SK-N-DZ (cell line): ENCODE measurements around the gene CHRNG.
"Not testable (repeated sequence)": the region's sequence is repeated elsewhere in the genome, so short reads cannot be mapped to it uniquely, and the experiment has no call there.

Source experiments
- DNase-seq: peaks from one replicate; pipeline ENCODE4 v3.0.0-alpha.2; 2015; ENCODE audit warnings: low spot score

Gene CHRNG

DNA sequence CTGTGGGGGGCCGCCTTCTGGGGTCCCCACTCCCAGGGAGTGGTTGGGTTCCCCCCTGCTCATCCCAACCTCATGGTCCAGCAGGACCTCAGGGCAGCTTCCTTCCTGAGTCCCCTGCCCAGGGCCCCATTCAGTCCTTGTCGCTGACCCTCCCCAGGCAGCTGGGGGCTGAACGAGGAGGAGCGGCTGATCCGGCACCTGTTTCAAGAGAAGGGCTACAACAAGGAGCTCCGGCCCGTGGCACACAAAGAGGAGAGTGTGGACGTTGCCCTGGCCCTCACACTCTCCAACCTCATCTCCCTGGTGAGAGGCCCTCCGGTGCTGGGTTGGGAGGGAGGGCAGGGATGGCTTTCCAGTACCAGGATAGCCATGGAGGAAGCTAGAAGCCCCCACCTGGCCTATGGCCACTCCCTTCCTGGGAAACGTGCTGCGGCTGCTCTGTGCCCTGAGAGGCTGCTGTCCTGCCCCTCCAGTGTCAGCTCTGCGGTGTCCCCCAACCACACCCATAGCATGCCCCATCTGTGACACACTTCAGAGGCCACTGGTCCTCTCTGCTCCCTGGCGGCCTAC lies 13.0 kb upstream of the CHRNG start:
- DNase-seq = no peak

DNA sequence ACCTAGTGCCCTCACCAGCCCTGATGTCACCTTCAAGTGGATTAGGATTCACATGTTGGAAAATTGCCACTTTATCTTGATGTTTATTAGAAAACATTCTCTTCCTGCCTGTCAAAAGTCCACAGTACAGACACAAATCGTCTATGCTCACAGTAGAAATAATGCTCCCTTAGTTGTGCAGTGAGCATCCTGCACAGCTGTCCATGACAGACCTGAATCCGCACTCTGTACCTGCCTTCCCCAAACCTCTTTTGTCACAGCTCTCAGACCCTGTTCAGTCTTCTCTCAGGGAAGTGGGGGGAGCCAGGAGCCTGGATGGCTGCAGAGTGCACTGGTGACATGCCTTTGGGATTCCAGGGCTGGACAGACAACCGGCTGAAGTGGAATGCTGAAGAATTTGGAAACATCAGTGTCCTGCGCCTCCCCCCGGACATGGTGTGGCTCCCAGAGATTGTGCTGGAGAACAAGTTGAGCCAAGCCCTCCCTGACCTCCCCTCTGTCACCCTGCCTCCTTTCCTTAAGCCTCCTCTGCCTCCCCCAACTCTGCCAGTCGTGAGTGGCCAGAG lies 11.5 kb upstream of the CHRNG start:
- DNase-seq = no peak

DNA sequence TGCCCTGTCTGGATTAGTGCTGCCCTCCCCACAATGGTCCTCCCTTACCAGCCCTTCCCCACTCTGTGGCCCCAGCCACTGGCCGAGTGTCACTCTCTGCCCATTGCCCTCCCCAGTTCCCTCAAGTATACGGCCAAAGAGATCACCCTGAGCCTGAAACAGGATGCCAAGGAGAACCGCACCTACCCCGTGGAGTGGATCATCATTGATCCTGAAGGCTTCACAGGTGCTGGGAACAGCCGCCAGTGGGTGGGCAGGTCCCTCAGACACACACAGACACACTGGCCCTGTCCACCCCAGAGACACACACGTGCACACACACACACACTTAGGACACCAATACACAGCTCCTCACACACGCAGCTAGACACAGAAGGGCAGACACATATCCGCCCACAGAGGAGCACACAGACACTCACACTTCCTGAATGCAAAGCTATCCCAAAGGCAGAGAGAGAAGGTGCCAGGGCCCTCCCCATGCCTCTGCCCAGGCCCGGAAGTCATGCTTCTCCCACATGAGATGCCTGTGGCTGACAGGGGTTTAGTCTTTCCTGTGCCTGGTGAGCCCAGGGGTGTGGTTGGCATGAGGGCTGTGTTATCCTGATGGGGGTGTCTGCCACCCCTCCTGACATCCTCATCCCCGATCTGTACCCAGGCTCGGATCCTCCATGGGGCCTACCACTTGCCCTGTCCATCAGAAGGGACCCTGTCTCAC lies 10.6 kb upstream of the CHRNG start:
- no peak for DNase-seq

DNA sequence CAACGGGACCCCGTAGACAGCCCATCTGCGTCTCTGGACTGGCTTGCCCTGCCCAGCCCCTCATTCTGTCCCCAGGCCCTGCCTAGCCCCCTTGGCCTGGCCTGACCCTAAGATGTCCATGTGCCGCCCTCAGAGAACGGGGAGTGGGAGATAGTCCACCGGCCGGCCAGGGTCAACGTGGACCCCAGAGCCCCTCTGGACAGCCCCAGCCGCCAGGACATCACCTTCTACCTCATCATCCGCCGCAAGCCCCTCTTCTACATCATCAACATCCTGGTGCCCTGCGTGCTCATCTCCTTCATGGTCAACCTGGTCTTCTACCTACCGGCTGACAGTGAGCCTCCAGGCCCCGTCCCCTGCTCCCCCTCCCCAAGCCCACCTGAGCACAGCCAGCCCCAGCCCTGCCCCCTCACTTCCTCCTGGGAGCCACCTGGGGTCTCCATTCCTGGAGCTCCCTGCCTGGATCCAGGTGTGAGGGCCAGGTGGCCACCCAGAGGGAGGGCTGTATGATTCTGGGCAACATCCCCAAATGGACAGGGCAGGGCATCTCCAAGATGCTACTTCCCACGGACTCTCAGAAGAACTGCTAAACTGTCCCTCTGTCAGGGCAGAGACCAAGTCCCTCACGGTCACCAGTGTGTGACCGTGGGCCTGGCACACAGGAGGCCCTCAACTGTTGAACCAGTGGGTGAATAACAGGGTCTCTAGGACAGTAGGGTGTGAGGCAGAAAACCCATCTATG lies 9.5 kb upstream of the CHRNG start:
- DNase-seq = no peak

DNA sequence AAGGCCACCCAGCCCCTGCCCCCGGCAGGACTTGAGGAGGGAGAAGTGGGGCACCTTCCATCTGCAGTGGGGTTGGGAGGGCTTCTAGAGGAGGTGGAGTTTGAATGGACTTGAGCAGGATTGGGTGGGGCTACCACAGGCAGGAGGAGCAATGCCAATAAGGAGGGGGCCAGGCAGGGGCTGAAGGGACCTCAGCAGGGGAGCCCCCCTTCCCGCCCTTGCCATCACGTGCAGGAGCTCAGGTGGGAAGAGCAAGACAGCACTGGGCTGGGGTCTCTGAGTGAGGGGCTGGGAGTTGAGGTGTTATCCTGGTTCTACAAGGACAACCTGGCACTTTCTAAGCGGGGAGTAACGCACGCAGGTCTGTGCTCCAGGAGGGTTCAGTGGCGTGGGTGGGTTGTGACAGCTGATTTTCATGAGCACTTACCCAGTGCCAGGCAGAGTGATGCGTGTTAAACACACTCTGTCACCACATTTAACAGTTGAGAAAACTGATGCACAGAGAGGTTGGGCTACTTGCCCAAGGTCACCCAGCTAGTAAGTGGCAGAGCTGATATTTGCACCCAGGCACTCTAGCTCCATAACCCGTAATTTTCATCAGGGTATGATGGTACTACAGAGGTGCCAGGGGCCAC lies 8.7 kb upstream of the CHRNG start:
- DNase-seq = no peak

DNA sequence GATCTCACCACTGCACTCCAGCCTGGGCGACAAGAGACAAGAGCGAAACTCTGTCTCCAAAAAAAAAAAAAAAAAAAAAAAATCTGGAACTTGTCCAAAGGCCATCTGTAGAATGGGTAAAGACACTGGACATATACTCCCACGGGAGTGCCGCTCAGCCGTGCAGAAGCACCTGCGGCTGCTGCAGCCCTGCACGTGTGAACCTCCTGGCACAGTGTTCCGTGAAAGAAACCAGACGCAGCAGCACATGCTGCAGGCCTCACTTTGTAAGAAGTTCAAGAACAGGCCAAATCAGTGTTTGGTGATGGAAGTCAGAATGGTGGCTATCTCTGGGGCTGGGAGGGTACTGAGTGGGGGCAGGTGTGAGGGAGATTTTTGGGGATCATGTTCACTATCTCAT lies 7.1 kb upstream of the CHRNG start:
- peak; percentile 82 for DNase-seq

DNA sequence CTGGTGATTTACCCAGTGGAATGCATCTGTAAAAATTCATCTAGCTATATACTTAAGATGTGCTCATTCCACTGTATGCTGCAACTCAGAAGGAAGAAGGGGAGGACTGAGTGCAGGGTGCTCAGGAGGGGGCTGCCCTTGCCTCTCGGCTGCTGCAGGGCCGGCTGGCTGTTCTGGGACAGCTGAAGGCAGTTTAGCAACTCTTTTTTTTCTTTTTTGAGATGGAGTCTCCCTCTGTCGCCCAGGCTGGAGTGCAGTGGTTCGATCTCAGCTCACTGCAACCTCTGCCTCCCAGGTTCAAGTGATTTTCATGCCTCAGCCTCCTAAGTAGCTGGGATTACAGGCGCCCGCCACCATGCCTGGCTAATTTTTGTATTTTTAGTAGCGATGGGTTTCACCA lies 6.7 kb upstream of the CHRNG start:
- not testable (repeated sequence) for DNase-seq

DNA sequence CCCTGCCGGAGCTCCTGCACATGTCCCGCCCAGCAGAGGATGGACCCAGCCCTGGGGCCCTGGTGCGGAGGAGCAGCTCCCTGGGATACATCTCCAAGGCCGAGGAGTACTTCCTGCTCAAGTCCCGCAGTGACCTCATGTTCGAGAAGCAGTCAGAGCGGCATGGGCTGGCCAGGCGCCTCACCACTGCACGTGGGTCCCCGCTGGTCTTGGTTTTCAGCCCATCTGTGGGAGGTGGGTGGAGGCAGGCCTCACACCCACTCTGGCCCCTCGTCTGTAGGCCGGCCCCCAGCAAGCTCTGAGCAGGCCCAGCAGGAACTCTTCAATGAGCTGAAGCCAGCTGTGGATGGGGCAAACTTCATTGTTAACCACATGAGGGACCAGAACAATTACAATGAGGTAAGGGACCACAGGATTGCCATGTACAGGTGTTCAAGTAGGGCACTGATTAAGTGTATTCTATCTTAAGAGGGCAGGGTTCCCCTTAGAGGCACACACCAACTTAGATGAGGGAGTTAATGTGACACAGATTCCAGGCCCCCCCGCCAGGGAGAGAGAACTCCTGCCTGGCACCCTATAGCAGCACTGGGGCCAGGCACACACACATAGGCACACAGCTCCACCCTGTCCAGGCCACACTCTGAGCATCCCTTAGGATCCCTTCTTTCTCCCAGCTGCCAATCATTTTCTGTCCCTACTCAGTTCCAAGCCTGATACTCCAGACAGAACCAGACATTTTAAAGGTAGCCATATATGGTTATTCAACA lies 5.4 kb upstream of the CHRNG start:
- DNase-seq = no peak

DNA sequence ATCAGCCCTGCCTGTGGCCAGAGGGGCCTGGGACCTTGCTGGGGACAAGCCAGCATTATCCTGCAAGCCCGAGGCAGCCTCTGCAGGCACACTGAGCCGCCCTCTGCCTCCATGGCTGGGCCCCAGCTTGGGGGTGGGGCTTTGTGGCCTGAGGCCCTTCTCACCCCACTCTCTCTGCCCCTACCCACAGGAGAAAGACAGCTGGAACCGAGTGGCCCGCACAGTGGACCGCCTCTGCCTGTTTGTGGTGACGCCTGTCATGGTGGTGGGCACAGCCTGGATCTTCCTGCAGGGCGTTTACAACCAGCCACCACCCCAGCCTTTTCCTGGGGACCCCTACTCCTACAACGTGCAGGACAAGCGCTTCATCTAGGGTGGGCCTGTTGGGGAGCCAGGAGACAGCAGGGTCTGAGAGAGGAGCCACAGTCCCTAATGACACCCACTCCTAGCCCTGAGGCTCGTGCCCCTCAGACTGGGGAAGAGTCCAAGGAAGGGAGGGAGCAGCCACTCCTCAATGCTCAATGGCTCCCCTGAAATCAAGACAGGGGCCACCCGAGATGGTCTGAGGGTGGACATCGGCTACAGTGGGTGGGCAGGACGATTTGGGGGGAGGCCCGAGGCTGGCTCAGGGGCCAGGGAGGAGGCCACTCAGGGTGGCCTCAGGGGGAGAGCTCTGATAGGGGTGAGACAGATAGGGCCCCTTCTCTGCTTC lies 4.4 kb upstream of the CHRNG start:
- DNase-seq = no peak

DNA sequence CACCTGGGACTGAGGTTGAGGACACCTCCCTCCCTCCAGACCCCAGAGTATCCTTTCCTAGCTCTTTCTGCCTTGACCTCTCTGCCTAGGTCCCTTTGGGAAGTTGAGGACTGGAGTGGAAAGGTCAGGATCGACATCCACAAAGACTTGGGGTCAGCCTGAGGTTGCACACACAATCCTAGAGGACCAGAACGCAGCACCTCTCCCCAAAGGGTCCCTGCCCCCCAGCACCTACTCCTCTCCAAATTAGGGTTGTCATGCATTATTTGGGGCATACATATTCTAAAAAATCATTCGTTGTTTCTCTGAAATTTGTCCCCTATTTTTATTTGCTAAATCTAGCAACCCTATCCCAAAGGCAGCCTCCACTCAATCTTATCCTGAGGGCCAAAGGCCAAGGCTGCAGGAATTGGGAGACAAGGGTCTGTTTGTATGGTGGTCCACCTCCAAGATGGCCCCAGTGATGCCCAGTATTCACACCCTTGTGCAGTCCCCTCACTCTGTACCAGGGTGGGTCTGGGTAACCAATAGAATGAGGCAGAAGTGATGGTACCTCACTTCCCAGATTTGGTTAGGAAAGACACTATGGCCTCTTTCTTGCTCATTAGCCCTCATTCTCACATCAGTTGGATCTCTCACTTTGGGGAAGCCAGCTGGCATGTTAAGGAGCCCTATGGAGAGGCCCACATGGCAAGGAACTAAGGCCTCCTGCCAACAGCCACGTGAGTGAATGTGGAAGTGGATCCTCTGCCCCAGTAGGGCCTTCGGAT lies 3.5 kb upstream of the CHRNG start:
- DNase-seq = no peak

DNA sequence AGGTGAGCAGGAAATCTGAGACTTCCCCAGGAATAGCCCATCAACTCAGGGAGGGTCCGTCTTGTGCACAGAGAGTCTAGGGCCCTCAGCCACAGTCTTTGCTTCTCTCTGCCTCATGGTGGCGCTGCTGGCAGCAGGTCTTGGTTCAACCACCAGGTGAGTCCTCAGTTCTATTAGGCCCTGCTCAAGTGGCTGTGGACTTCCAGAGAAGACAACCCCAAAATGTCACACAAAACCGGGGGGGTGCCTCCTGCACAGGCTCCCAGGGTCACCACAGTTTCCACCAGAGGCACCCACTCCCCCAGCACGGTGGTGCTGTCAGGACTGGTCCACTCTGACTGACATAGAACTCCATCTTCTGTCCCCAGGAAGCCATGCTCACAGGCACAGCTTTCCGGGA lies 2.4 kb upstream of the CHRNG start:
- DNase-seq = no peak

DNA sequence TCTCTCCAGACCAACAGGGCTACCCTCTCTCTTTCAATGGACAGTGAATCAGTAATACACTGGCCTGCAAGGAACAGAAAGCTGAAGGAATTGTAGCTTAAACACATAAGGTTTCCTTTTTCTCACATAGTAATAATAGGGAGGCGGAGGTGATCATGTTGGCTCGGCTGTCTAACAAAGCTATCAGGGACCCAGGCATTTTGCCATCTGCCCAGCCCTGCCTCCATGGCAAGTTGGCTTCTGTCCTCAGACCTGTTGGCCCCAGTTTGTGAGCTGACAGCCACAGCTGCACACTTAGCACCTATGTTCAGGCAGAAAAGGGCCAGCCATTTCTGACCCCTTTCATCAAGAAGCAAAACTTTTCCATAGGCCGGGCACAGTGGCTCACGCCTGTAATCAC lies 2.0 kb upstream of the CHRNG start:
- no peak for DNase-seq

DNA sequence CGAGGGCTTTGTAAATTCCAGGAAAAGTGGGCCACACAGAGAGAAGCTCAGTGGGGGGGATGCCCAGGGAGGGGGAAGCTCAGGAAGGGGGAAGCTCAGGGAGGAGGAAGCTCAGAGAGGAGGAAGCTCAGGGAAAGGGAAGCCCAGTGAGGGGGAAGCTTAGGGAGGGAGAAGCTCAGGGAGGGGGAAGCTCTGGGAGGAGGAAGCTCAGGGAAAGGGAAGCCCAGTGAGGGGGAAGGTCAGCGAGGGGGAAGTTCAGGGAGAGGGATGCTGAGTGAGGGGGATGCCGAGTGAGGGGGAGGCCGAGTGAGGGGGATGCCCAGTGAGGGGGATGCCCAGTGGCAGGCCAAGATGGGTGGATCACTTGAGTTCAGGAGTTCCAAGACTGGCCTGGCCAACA lies 821 bp upstream of the CHRNG start:
- no peak for DNase-seq

DNA sequence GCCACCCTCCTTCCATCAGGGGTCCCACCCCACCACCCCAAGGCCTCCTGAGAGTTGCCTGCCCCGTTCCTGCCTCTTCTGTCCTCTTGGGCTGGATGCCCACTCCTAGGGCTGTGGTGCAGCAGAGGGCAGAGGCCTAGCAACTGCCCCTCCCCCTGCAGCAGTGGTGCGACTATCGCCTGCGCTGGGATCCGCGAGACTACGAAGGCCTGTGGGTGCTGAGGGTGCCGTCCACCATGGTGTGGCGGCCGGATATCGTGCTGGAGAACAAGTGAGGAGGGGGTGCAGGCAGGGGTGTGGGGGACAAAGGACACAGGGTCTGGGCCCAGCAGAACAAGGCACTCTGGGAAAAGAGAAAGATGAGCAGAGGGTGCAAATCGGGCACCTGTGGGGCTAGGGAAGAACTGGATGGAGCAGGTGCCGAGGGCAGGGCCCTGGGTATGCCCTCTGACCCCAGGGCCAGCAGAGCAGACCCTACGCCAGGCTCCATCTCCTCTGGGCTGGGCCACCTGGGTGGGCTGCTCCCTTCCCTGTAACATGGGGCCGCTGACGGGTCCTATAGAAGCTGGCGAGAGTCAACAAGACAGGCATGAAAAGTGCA lies 1.0 kb downstream of the CHRNG start:
- DNase-seq = no peak

DNA sequence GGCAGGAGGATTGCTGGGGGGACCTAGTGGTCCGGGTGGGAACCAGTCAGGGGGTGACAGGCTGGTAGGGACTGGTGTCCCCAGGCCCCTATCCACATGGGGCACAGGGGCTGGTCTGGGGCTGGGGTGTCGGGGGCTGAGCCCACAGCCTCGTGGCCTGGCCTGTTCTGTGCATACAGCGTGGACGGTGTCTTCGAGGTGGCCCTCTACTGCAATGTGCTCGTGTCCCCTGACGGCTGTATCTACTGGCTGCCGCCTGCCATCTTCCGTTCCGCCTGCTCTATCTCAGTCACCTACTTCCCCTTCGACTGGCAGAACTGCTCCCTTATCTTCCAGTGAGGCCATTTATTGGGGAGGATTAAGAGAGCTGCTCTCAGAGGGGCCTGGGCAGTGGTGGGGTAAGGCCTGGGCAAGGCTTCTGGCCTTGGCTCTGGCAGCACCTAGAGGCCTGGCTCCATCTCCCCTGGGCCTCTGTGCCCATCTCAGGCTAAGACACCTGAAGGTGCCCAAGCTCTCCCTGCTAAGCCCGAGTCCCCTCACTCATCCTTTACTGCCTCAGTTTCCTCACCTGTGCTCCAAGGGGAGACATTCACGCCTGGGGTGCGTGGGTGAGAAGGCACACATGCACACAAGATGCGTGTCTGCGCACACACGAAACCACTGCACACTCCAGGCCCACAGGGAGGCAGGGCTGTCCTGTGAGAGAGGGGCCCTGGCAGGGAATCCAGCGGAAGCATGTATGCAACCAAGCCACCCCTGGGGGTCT lies 1.9 kb downstream of the CHRNG start:
- DNase-seq = no peak

DNA sequence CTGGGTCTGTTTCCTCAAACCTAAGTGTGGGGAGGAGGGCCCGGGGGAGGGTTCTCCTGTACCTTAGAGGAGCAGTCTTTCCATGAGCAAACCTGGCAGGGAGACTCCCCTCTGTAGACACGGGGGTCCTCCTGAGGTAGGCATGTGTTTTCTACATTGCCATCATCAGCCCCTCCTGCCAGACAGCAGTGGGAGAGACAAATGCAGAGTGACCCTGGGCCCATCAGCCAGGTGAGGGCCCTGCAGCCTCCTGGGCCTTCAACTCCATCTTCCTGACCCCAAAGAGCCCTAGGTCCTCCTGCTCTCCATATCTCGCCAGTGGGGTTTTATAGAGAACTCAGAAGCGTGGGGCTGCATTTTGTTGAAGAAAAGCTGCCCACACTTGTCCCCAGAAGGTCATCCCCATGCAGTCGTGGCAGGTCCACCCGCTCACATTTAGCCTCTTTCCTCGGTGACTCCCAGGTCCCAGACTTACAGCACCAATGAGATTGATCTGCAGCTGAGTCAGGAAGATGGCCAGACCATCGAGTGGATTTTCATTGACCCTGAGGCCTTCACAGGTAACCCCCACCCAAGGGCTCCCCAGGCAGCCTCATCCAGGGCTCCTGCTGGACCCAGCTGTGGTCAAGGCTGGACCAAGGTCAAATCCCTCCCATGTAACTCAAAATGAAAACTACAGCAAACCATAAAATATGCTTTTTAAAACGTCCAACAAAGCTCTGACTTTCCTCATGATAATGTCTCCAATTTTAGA lies 2.6 kb downstream of the CHRNG start:
- no peak for DNase-seq

DNA sequence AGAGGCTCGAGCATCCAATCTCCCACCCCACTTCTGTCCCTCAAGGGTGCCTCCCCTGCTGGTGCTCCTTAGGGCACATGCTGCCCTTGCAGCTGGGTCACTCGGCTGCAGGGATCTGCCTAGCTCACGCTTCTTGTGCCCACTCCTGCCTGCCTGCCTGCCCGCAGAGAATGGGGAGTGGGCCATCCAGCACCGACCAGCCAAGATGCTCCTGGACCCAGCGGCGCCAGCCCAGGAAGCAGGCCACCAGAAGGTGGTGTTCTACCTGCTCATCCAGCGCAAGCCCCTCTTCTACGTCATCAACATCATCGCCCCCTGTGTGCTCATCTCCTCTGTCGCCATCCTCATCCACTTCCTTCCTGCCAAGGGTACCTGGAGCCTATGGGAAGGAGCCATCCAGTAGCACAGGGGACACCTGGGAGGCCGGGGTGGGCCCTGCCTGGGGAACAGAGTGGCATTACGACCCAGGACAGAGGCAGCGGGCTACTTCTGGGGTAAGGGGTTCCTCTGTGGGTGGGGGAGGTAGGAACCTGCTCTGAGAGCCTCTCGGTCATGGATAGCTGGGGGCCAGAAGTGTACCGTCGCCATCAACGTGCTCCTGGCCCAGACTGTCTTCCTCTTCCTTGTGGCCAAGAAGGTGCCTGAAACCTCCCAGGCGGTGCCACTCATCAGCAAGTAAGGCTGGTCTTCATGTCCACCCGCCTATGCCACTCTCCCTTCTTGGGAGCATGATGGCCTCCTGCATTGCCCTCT lies 3.4 kb downstream of the CHRNG start:
- no peak for DNase-seq
